GM18951 (cell line): ENCODE data around the gene EZH2.

ENCODE experiments used
- POLR2A ChIP-seq: IDR thresholded peaks from 4 replicates; pipeline ENCODE4 v1.6.1; 2011; ENCODE audit warnings: mild to moderate bottlenecking; ENCODE audit not compliant: insufficient read length, insufficient read depth; ENCODE audit errors: extremely low read depth
- in situ Hi-C: fragments of 300-500 bp; cut with MboI; formaldehyde crosslinking; loops from one replicate; pipeline ENCODE4 v1.12.0; 2022; ENCODE audit warnings: low sequenced_read_pairs, mixed read lengths, inconsistent platforms; ENCODE audit not compliant: unreplicated experiment

EZH2 gene

GRCh38 chr7:148803094-148803493 lies 81.0 kb downstream of the EZH2 start:
- in situ Hi-C loops: no loop called here
- TF ChIP-seq POLR2A: peak; percentile 21

- in situ Hi-C loops: no loop called here
- no peak for TF ChIP-seq POLR2A
Measured at GRCh38 chr7:148802101-148802493, 82.0 kb downstream of the EZH2 start.

GRCh38 chr7:148800677-148801076 lies 83.4 kb downstream of the EZH2 start:
- in situ Hi-C loops: no loop called here
- no peak for TF ChIP-seq POLR2A

- in situ Hi-C loops: no loop called here
- TF ChIP-seq POLR2A: no peak
Measured at GRCh38 chr7:148799893-148800555, 84.1 kb downstream of the EZH2 start.

- in situ Hi-C loops: no loop called here
Measured at GRCh38 chr7:148796841-148797240, 87.2 kb downstream of the EZH2 start.

GRCh38 chr7:148794476-148794875 lies 89.6 kb downstream of the EZH2 start:
- no peak for TF ChIP-seq POLR2A
- in situ Hi-C loops: no loop called here

More at GRCh38 chr7:148796841-148797240, 87.2 kb downstream of the EZH2 start:
- no peak for TF ChIP-seq POLR2A

- in situ Hi-C loops: no loop called here
- no peak for TF ChIP-seq POLR2A
Measured at GRCh38 chr7:148793590-148793989, 90.5 kb downstream of the EZH2 start.

- in situ Hi-C loops: no loop called here
- TF ChIP-seq POLR2A: no peak
Measured at GRCh38 chr7:148791546-148791945, 92.5 kb downstream of the EZH2 start.

GRCh38 chr7:148790850-148791249 lies 93.2 kb downstream of the EZH2 start:
- no peak for TF ChIP-seq POLR2A
- in situ Hi-C loops: no loop called here

GRCh38 chr7:148790131-148790726 lies 93.9 kb downstream of the EZH2 start:
- TF ChIP-seq POLR2A: no peak
- in situ Hi-C loops: no loop called here

GRCh38 chr7:148789220-148789619 lies 94.9 kb downstream of the EZH2 start:
- no peak for TF ChIP-seq POLR2A
- in situ Hi-C loops: no loop called here

- in situ Hi-C loops: no loop called here
- no peak for TF ChIP-seq POLR2A
Measured at GRCh38 chr7:148787571-148788295, 96.4 kb downstream of the EZH2 start.

GRCh38 chr7:148783801-148784527 lies 100.1 kb downstream of the EZH2 start:
- no peak for TF ChIP-seq POLR2A
- in situ Hi-C loops: no loop called here

- in situ Hi-C loops: no loop called here
- no peak for TF ChIP-seq POLR2A
Measured at GRCh38 chr7:148782757-148783456, 101.2 kb downstream of the EZH2 start.
